CD8-positive, alpha-beta memory T cell (primary cell): ENCODE results near the gene KCNK17. TPM values are rescaled to one million over a fixed set of nuclear protein-coding genes. Genes with fewer than 3 reads are reported as not detected.

Experiments used
- CTCF ChIA-PET: fragments of 350-600 bp; sonication (Branson Sonifier 250); formaldehyde crosslinking; loops from one replicate; lab custom pipeline; 2021; ENCODE audit warnings: antibody characterized with exemption; lab: Charles Lee
- POLR2A ChIA-PET: fragments of 350-600 bp; sonication (Branson Sonifier 250); formaldehyde crosslinking; loops from one replicate; lab custom pipeline; 2021; ENCODE audit warnings: antibody characterized with exemption; lab: Charles Lee
- DNase-seq, 5 donors: peaks; one replicate each; pipeline versions ENCODE4 v3.0.0 to v3.0.0-alpha.2; 2020 to 2022; ENCODE audit warnings: mixed read lengths in 1 of 5
- H3K27ac ChIP-seq: one replicate; pipeline ENCODE4 v1.7.0; 2013; ENCODE audit warnings: low read depth, mild to moderate bottlenecking, low read length, moderate library complexity
- H3K27me3 ChIP-seq: 2 replicates; pipeline ENCODE4 v1.7.0; 2013; ENCODE audit warnings: low read length, mild to moderate bottlenecking; ENCODE audit not compliant: insufficient read depth, poor library complexity, severe bottlenecking
- H3K36me3 ChIP-seq: 2 replicates; pipeline ENCODE4 v1.7.0; 2013; ENCODE audit warnings: mild to moderate bottlenecking, low read length, moderate library complexity; ENCODE audit not compliant: insufficient read depth
- H3K4me1 ChIP-seq: 2 replicates; pipeline ENCODE4 v1.7.0; 2013; ENCODE audit warnings: mild to moderate bottlenecking, low read length, moderate library complexity; ENCODE audit not compliant: insufficient read depth
- H3K4me3 ChIP-seq: 2 replicates; pipeline ENCODE4 v1.7.0; 2013; ENCODE audit warnings: mild to moderate bottlenecking, low read length
- H3K9me3 ChIP-seq: 2 replicates; pipeline ENCODE4 v1.7.0; 2013; ENCODE audit warnings: mild to moderate bottlenecking, low read length
- H3K27ac Mint-ChIP-seq, 8 donors: one replicate each; pipeline ENCODE4 v1.8.0; 2020 to 2021; ENCODE audit warnings: mixed read lengths in 8 of 8, mild to moderate bottlenecking in 6 of 8, inconsistent platforms in 3 of 8, moderate library complexity in 3 of 8
- H3K27me3 Mint-ChIP-seq, 2 donors: one replicate each; pipeline ENCODE4 v1.8.0; 2020 to 2021; ENCODE audit warnings: mixed read lengths in 2 of 2, mild to moderate bottlenecking in 1 of 2, moderate library complexity in 1 of 2
- H3K36me3 Mint-ChIP-seq, 3 donors: one replicate each; pipeline ENCODE4 v1.8.0; 2020 to 2021; ENCODE audit warnings: mixed read lengths in 3 of 3, inconsistent platforms in 1 of 3, mild to moderate bottlenecking in 1 of 3
- H3K4me1 Mint-ChIP-seq, 3 donors: one replicate each; pipeline ENCODE4 v1.8.0; 2020 to 2021; ENCODE audit warnings: mixed read lengths in 3 of 3, inconsistent platforms in 1 of 3, mild to moderate bottlenecking in 1 of 3
- H3K4me3 Mint-ChIP-seq, 7 donors: one replicate each; pipeline ENCODE4 v1.8.0; 2020 to 2021; ENCODE audit warnings: mixed read lengths in 7 of 7, mild to moderate bottlenecking in 6 of 7, moderate library complexity in 4 of 7, inconsistent platforms in 2 of 7
- H3K9me3 Mint-ChIP-seq, 5 donors: one replicate each; pipeline ENCODE4 v1.8.0; 2020 to 2022; ENCODE audit warnings: mixed read lengths in 5 of 5, mild to moderate bottlenecking in 3 of 5, moderate library complexity in 2 of 5, inconsistent platforms in 1 of 5
- polyA plus RNA-seq: library from polyadenylated mRNA; unstranded; fragments of 300-500 nt; fragmentation: Illumina TruSeq; gene quantifications from one replicate; pipeline ENCODE4 v1.2.3, GENCODE V29; 2021
- total RNA-seq, 2 experiments: library from RNA; stranded (reverse); gene quantifications; one replicate each; pipeline ENCODE4 v1.2.3, GENCODE V29; 2021

The KCNK17 gene
- total and polyA plus RNA-seq, 3 experiments from 2014 or later: not detected

GRCh38 chr6:39268721-39269120 lies 45.5 kb downstream of the KCNK17 start:
- H3K36me3 Mint-ChIP-seq: no peaks in the 10 kb centered on the region
- POLR2A ChIA-PET: no interaction called here
- CTCF ChIA-PET: no interaction called here
- Histone ChIP-seq H3K9me3 (no peaks in the 10 kb centered on the region), H3K27ac (no peak overlapping the region), H3K36me3 (no peaks in the 10 kb centered on the region), H3K27me3 (no peaks in the 10 kb centered on the region), H3K4me3 (no peak overlapping the region), H3K4me1 (no peaks in the 10 kb centered on the region)
- H3K27ac Mint-ChIP-seq: no peak overlapping the region
- peaks cover 2 to 3% of the 10 kb centered on the region in 2 donors for H3K27me3 Mint-ChIP-seq
- DNase-seq: no peak
- no peak overlapping the region for H3K4me3 Mint-ChIP-seq
- H3K9me3 Mint-ChIP-seq: peaks cover 0 to 1% (median 0%) of the 10 kb centered on the region in 5 donors
- no peaks in the 10 kb centered on the region for H3K4me1 Mint-ChIP-seq

GRCh38 chr6:39268171-39268570 lies 46.0 kb downstream of the KCNK17 start:
- H3K4me3 ChIP-seq: no peak overlapping the region
- POLR2A ChIA-PET: no interaction called here
- no peak overlapping the region for H3K27ac Mint-ChIP-seq
- H3K9me3 Mint-ChIP-seq: peaks cover 0 to 1% (median 0%) of the 10 kb centered on the region in 5 donors
- no peaks in the 10 kb centered on the region for H3K36me3 Mint-ChIP-seq
- CTCF ChIA-PET: no interaction called here
- no peak for DNase-seq
- no peaks in the 10 kb centered on the region for H3K36me3 ChIP-seq
- H3K4me1 ChIP-seq: no peaks in the 10 kb centered on the region
- peaks cover 3% of the 10 kb centered on the region in 2 donors for H3K27me3 Mint-ChIP-seq
- H3K4me3 Mint-ChIP-seq: no peak overlapping the region
- H3K27ac ChIP-seq: no peak overlapping the region
- no peaks in the 10 kb centered on the region for H3K4me1 Mint-ChIP-seq
- H3K27me3 ChIP-seq: no peaks in the 10 kb centered on the region
- no peaks in the 10 kb centered on the region for H3K9me3 ChIP-seq

GRCh38 chr6:39266782-39267355 lies 47.4 kb downstream of the KCNK17 start:
- H3K9me3 ChIP-seq: no peaks in the 10 kb centered on the region
- H3K4me1 ChIP-seq: no peaks in the 10 kb centered on the region
- Mint-ChIP-seq H3K36me3 (no peaks in the 10 kb centered on the region), H3K4me3 (no peak overlapping the region), H3K4me1 (no peaks in the 10 kb centered on the region), H3K27ac (no peak overlapping the region), H3K27me3 (peaks cover 5 to 8% of the 10 kb centered on the region in 2 donors), H3K9me3 (peaks cover 0 to 1% (median 0%) of the 10 kb centered on the region in 5 donors)
- no peak for DNase-seq
- H3K4me3 ChIP-seq: no peak overlapping the region
- ChIA-PET CTCF (no interaction called here), POLR2A (no interaction called here)
- no peaks in the 10 kb centered on the region for H3K27me3 ChIP-seq
- no peaks in the 10 kb centered on the region for H3K36me3 ChIP-seq
- no peak overlapping the region for H3K27ac ChIP-seq

- no peaks in the 10 kb centered on the region for H3K4me1 ChIP-seq
- ChIA-PET POLR2A (no interaction called here), CTCF (no interaction called here)
- Mint-ChIP-seq H3K4me1 (no peaks in the 10 kb centered on the region), H3K27me3 (peaks cover 5 to 12% of the 10 kb centered on the region in 2 donors), H3K4me3 (no peak overlapping the region), H3K36me3 (no peaks in the 10 kb centered on the region), H3K27ac (no peak overlapping the region), H3K9me3 (peaks cover 0 to 1% (median 0%) of the 10 kb centered on the region in 5 donors)
- no peak overlapping the region for H3K4me3 ChIP-seq
- H3K9me3 ChIP-seq: no peaks in the 10 kb centered on the region
- no peak for DNase-seq
- no peaks in the 10 kb centered on the region for H3K27me3 ChIP-seq
- H3K36me3 ChIP-seq: no peaks in the 10 kb centered on the region
- no peak overlapping the region for H3K27ac ChIP-seq
Measured at GRCh38 chr6:39266375-39266774, 47.8 kb downstream of the KCNK17 start.

- no peaks in the 10 kb centered on the region for H3K4me1 ChIP-seq
- no peak overlapping the region for H3K27ac ChIP-seq
- Mint-ChIP-seq H3K9me3 (no peaks in the 10 kb centered on the region), H3K36me3 (no peaks in the 10 kb centered on the region), H3K4me1 (no peaks in the 10 kb centered on the region), H3K27me3 (peaks cover 8 to 28% of the 10 kb centered on the region in 2 donors), H3K27ac (no peak overlapping the region), H3K4me3 (no peak overlapping the region)
- no peaks in the 10 kb centered on the region for H3K9me3 ChIP-seq
- POLR2A ChIA-PET: no interaction called here
- no peaks in the 10 kb centered on the region for H3K36me3 ChIP-seq
- no peaks in the 10 kb centered on the region for H3K27me3 ChIP-seq
- no peak for DNase-seq
- CTCF ChIA-PET: no interaction called here
- H3K4me3 ChIP-seq: no peak overlapping the region
Measured at GRCh38 chr6:39263303-39264037, 50.7 kb downstream of the KCNK17 start.

- Histone ChIP-seq H3K36me3 (no peaks in the 10 kb centered on the region), H3K27ac (no peak overlapping the region), H3K27me3 (no peaks in the 10 kb centered on the region), H3K9me3 (no peaks in the 10 kb centered on the region), H3K4me3 (no peak overlapping the region), H3K4me1 (no peaks in the 10 kb centered on the region)
- POLR2A ChIA-PET: no interaction called here
- Mint-ChIP-seq H3K36me3 (no peaks in the 10 kb centered on the region), H3K4me1 (no peaks in the 10 kb centered on the region), H3K9me3 (no peaks in the 10 kb centered on the region), H3K27ac (no peak overlapping the region), H3K27me3 (peaks cover 6 to 28% of the 10 kb centered on the region in 2 donors), H3K4me3 (no peak overlapping the region)
- DNase-seq: no peak
- CTCF ChIA-PET: no interaction called here
Measured at GRCh38 chr6:39261751-39262150, 52.5 kb downstream of the KCNK17 start.

- H3K27ac Mint-ChIP-seq: no peak overlapping the region
- ChIA-PET POLR2A (no interaction called here), CTCF (interaction anchor here (0.9 kb wide), 1 partner anchor 231 kb away, joined by 3 read pairs; no protein-coding TSS in a partner anchor)
- H3K27ac ChIP-seq: no peak overlapping the region
- H3K4me3 ChIP-seq: no peak overlapping the region
- no peaks in the 10 kb centered on the region for H3K4me1 ChIP-seq
- no peaks in the 10 kb centered on the region for H3K36me3 ChIP-seq
- DNase-seq: no peak
- no peaks in the 10 kb centered on the region for H3K27me3 ChIP-seq
- no peaks in the 10 kb centered on the region for H3K9me3 Mint-ChIP-seq
- no peak overlapping the region for H3K4me3 Mint-ChIP-seq
- no peaks in the 10 kb centered on the region for H3K36me3 Mint-ChIP-seq
- peaks cover 0 to 3% (median 2%) of the 10 kb centered on the region in 3 donors for H3K4me1 Mint-ChIP-seq
- no peaks in the 10 kb centered on the region for H3K9me3 ChIP-seq
- H3K27me3 Mint-ChIP-seq: peaks cover 6 to 32% of the 10 kb centered on the region in 2 donors
Measured at GRCh38 chr6:39260953-39261352, 53.3 kb downstream of the KCNK17 start.

GRCh38 chr6:39260456-39260855 lies 53.8 kb downstream of the KCNK17 start:
- no peaks in the 10 kb centered on the region for H3K9me3 ChIP-seq
- H3K27ac Mint-ChIP-seq: no peak overlapping the region
- no peaks in the 10 kb centered on the region for H3K4me1 ChIP-seq
- H3K4me3 ChIP-seq: no peak overlapping the region
- POLR2A ChIA-PET: no interaction called here
- no peak for DNase-seq
- no peaks in the 10 kb centered on the region for H3K36me3 ChIP-seq
- no peaks in the 10 kb centered on the region for H3K27me3 ChIP-seq
- no peak overlapping the region for H3K27ac ChIP-seq
- H3K27me3 Mint-ChIP-seq: peaks cover 6 to 32% of the 10 kb centered on the region in 2 donors
- H3K36me3 Mint-ChIP-seq: no peaks in the 10 kb centered on the region
- H3K9me3 Mint-ChIP-seq: no peaks in the 10 kb centered on the region
- peaks cover 0 to 3% (median 2%) of the 10 kb centered on the region in 3 donors for H3K4me1 Mint-ChIP-seq
- CTCF ChIA-PET: interaction anchor here (0.9 kb wide), 1 partner anchor 230 kb away, joined by 3 read pairs; no protein-coding TSS in a partner anchor
- H3K4me3 Mint-ChIP-seq: no peak overlapping the region
